Cerebellar cortex (tissue), 1 donor: Measurements from ENCODE around the gene TRIM66.

ENCODE experiments used
- DNase-seq: peaks from one replicate; pipeline ENCODE4 v3.0.0-alpha.2; 2015; ENCODE audit warnings: low spot score

TRIM66 gene

DNA sequence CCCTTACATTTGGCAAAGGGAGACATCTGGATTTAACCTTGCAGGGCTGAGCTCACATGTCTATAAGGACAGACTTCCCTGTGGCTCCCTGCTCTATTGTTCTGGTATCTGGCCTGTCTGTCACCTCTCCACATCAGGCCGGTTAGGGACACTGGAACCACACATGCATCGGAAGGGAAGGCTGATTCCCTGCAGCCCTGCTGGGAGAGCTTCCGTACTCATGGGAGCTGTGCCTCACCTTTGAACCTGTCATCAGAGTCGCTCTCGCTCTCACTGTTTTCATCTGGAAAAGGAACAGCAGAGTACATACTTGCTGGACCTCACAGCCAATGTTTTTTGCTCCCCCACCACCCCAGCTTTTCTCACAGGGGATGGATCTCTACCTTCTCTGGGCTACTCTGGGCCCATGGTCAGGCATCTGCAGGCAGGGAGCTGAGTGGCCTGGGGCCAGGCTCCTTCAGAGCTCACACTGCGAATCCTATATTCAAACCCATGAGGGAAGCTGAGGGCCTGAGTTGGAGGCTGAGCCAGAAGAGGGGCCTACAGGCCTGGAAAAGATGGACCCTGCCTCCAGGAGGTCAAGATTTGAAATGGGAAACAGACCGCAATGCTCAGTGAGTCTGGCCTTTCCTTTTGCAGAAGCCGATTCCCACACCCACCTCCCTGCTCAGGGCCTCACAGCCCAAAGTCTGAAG, 31.4 kb upstream of the TRIM66 start:
- DNase-seq, result no peak

- no peak for DNase-seq
Measured at GRCh38 chr11:8712506-8712905, 30.0 kb upstream of the TRIM66 start.

- DNase-seq, result no peak
Measured at GRCh38 chr11:8711895-8712442, 29.5 kb upstream of the TRIM66 start.

DNA sequence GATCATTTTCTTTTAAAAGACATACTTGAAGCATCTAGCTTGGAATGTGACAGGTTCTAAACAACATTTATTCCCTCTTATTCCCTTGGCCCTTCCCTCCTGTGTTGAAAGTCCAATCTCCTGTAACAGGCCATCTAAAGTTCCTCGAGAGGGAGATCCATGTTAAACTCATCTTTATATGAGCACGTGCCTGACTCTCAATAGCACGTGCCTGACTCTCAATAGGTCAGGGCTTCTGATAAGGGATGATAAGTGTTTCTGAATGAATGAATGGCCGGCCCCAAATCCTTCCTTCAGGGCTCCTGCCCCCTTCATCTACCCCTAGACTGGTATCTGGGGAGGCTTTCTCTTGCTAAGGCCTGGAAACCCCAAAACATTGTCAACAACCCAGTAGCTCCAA, 27.3 kb upstream of the TRIM66 start:
- no peak for DNase-seq

DNA sequence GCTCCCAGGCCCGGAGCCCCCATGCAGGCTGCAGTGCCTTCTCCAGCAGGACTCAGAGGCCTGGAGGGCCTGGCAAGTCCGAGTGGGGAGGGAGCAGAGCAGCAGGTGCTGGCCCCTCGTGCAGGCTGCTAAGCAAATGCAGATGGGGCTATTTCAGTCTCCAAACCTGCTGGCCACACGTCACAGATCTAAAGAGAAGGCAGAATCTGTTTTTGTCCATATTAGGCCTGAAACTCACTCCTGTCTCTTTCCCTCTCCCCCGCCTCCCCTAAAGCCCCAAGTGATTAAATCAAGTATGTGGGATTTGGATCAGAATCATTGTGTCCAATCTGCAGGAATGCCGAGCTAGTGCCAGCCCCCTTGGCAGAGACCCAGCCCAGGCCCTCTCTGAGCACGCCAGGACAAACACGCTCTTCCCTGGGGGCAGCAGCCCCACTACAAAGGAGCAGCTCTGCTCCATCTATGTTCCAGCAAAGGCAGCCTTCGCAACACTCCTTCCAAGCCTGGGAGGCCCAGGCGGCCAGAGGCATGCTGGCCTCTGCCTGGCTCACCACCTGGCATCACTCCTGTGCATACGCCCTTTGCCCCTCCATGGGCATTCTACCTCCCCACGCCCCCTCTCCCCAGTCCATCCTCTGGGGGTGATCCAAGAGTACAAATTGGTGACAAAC, 26.7 kb upstream of the TRIM66 start:
- no peak for DNase-seq

GRCh38 chr11:8707541-8708191, 25.2 kb upstream of the TRIM66 start:
- DNase-seq, result peak; percentile 31

GRCh38 chr11:8706673-8707432, 24.4 kb upstream of the TRIM66 start:
- DNase-seq, result peak; percentile 62

DNA sequence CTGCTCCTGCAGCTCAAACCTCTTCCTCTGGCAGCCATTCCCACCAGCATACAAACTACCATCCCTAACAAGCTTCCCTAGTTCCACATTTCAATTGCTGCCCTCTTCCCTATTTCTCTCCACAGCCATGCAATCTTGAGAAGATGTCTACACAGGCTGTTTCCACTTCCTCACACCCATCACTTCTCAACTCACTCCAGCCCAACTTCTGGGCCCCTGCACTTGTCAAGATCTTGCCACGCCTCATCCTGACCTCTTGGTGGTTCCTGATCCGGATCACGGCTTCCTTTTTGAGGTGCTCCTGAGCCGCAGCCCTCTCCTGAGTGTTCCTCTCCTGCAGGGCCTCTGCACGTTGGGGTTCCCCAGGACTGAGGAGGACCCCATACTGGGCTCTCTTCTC, 22.7 kb upstream of the TRIM66 start:
- no peak for DNase-seq

DNA sequence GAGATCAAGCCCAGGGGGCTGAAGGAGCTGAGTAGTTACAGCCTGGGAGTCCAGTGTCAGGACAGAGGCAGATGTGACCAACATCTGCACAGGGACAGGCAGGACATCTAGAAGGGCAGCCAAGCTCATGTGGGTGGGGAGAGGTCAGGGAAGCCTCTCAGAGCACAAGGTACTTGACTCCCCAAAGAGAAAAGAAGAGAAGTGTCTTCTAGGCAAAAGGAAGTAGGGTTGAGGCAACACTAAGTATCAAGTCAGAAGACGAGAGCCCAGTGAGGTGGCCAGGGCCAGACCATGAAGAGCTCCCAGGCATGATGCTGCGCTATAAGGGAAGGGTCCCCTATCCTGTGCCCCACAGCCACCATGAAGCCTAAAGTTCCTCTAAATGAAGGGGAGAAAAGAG, 21.7 kb upstream of the TRIM66 start:
- DNase-seq, result no peak

DNA sequence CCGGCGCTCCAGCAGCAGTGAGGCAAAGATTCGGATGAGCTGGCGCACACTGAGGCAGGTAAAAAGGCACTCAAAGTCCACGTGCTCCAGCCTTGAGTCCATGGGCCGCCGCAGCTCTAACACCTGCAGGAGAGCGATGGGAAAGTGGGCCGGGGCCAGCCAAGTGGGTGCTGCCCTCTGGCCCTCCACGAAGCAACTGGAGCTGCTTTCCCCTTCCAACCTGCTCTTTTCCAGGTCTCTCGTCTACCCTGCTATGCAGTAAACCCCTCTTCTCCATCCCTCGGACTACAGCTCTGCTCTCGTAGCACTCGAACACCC, 20.1 kb upstream of the TRIM66 start:
- DNase-seq, result no peak

DNA sequence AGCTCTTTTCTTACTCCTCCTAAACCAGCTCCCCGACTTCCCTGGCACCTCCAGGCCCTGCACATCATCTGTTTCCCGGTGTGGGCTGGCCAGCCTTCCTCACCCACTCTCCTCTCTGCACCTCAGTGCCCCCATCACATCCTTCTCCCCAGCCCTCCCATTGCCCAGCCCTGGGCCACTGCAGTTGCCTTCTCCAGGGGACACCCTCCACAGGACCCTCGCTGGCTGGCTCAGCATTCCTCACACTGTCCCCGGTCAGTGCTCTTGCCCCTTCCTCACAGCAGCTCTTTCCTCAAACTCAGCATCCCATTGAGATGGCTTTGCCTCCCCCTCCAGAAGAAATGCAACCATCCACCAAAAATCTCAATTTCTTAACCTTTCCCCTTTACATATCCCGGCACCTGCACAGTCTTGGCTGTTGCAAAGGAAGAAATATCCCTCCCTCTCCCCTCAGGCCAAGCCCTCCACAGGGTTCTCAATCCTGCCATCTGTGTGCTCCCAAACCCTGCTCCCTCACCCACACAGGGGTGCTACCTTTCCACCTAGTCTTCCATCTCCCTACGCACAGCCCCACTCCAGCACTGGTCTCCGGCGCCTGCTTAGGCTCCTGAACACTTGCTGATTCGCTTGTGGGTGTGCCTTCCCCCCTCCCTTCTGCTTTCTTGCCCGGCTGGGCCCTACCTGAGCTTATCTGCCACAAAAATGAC, 19.6 kb upstream of the TRIM66 start:
- no peak for DNase-seq

- no peak for DNase-seq
Measured at GRCh38 chr11:8699903-8700302, 17.4 kb upstream of the TRIM66 start.

GRCh38 chr11:8698917-8699441, 16.5 kb upstream of the TRIM66 start:
- DNase-seq, result no peak

- no peak for DNase-seq
Measured at GRCh38 chr11:8698379-8698851, 15.9 kb upstream of the TRIM66 start.

DNA sequence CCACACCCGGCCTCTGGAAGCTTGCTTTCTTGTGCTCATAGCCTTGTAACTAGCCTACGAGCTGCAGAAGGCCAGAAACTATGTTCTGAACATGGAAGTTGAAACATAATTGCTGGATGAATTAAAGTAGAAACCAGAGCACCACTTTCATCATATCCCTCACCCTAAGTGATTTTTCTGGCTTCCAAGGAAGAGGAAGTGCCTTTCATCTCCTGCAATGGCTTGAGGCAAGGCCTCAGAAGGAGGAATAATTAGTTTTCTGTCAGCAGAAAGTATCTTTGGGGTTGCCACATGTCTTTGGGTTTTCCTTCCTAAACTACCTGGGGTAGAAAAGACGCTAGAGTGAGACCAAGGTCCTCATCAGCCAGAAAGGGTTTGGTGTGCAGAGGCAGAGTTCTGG, 14.6 kb upstream of the TRIM66 start:
- no peak for DNase-seq

DNA sequence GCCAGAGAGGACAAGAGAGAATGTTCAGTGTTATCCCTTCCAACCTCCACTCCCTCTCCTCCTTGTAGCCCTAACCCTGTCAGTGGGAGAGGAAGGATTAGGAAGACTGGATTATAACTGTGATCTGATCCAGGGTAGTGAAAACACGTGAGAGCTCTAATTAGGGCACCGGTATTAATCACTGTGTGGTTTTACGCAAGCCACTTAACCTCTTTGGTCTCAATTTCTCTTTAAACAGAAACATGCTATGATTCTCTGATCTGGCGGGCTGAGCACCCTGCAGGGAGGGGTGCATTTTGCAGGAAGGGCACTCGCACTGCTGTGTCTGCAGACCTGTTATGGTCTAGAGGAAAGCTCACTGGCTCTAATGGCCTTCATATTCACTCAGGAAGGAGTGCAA, 11.7 kb upstream of the TRIM66 start:
- DNase-seq, result no peak

DNA sequence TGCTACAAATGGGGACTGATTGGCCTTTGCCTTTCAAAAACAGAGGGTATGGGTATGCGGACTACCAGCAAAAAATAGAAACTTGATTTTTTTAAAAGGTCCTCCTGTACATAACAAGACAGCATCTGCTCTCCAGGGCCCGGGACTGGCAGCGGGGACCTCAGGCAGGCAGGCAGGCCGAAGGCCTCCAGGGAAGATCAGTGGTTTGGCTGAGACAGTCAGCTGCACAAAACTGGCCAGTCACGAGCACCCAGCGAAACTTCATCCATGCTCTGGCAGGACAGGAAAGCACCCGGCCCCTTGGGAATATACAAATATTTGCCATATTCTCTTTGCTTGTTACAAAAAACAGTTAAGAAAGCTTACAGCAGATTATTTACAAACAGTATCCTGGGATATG, 11.1 kb upstream of the TRIM66 start:
- DNase-seq, result no peak

DNA sequence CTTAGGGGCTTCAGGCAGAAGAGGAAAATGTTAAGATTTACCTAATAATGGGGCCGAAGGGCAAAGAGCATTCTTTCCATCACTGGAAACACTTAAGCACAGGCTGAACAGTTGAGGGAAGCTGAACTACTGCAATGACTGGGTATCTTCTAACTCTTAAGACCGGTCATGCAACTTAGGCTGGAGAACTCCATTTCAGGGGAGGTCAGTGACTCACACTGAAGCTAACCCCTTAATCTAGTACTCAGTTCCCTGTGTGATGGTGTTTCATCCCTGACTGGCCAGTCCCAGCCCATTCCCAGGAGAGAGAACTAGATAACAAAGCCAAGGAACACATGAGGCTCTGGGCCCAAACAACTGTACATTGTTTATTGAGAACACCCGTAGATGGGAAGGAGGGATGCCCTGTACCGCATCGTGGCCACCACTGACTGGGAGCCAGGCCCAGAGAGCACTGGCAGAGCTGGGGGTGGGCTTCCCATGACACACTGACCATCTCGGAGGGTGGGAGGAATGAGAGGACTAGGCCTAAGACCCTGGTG, 10.6 kb upstream of the TRIM66 start:
- DNase-seq, result no peak

- no peak for DNase-seq
Measured at GRCh38 chr11:8692417-8692816, 10.0 kb upstream of the TRIM66 start.

GRCh38 chr11:8691601-8692000, 9.1 kb upstream of the TRIM66 start:
- DNase-seq, result no peak
